Stimulated activated CD8-positive, alpha-beta memory T cell treated with anti-CD3 and anti-CD28 coated beads, Interleukin-15, amount 100 ng/mL, for 4 hours (primary cell): Measurements from ENCODE around the gene FSIP2.

Experiments used
- DNase-seq, 2 donors: peaks; one replicate each; pipeline ENCODE4 v3.0.0-alpha.2; 2020; ENCODE audit warnings: low read depth in 2 of 2

Gene FSIP2

GRCh38 chr2:185738679-185739472, at the start of gene FSIP2:
FSIP2 (plus strand) TSS chr2:185738804; CDS start chr2:185738895, 91 bp downstream.
- DNase-seq, result no peak

GRCh38 chr2:185689906-185690539, 48.6 kb upstream of the FSIP2 start:
- DNase-seq, result no peak

- DNase-seq, result no peak
These were observed 42.8 kb upstream of the FSIP2 start for GRCh38 chr2:185695711-185696235.

GRCh38 chr2:185700883-185701282, 37.7 kb upstream of the FSIP2 start:
- no peak for DNase-seq

DNA sequence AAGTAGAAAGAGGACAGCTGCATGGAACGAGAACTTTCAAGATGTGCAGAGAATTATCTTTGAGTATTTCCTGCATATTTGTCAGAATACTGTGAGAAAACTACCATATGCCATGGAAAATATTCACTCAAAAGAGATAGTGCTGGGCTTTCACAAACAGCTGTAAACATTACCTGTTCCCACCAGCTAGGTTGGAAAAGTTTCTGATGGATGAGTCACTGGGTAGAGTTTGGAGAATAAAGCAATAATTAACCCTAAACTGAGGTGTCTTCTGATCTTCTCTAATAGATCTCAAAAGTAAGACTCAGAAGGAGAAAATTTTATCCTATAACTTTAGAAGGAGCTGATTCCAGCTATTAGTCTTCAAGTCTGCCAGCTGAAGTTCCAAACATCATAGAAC, 3.9 kb upstream of the FSIP2 start:
- no peak for DNase-seq

- DNase-seq, result no peak
These were observed 2.4 kb upstream of the FSIP2 start for GRCh38 chr2:185736210-185736609.

GRCh38 chr2:185745864-185746859, 7.6 kb downstream of the FSIP2 start:
- DNase-seq, result no peak

DNA sequence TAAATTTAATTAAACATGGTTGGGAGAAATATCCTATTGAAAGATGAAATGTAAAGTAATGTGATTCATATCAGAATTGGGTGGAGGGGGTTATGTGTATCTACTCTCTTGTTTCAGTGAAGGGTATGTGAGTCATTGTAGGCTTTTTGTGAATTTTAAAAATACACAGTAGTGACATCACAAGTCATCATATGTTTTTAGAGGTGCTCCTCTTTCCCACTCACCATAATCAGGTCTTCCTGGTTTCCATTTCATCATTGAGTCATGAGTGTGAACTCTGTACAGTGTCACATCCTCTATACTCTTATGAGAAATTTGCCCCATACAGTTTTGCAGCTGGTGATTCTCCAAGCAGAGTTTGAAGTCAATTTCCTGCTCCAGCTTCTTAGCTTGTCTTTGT, 18.8 kb downstream of the FSIP2 start:
- no peak for DNase-seq

DNA sequence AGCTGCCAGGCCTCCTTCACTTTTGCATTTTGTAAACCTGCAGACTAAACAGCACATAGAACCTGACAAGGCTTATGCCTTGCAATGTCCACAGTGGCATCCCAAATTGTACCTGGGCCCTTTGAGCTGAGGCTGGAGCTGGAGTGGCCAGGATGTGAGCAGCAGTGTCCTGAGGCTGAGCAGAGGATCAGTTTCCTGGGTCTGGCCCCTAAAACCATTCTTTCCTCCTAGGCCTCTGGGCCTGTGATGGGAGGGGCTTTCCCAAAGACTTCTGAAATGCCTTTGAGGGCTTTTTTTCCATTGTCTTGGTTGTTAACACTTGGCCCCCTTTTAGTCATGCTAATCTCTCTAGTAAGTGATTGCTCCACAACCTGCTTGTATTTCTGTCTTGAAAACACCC, 32.8 kb downstream of the FSIP2 start:
- no peak for DNase-seq

DNA sequence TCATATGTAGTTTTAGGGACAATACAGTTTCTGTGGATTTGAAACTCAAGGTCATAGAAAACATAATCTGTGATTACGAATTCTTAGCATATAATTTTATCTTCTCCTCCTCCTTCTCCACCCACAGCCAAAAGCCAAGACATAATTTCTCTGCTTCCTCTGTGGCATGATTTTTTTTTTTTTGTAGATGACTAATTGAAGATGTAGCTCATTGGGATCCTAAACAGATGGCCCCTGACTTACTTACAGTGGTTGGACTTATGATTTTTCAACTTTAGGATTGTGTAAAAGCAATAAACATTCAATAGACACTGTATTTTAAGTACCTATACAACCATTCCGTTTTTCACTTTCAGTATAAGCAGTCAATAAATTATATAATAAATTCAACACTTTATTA, 42.3 kb downstream of the FSIP2 start:
- no peak for DNase-seq

DNA sequence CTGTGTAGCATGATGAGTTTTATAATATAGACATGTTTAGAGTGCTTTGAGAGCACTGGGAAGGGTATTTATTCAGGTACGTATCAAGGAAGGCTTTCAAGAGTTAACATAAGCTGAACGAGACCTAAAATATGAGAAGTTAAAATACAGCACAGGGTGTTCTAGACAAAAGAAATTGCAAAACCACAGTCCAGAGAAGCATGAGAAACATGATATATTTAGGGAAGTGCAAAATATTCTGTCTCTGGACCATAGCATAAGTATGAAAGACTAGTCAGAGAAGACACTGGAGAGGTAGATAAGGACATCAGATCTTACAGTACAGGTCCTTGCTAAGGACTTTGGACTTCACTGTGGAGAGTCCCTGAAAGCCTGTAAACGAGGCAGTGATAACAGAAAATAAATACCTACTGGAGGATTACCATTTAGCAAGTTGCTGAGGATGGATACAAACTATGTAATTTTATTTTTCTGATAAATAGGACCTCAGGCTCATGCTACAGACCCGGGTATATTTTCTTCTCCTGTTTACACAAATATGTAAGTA, 43.7 kb downstream of the FSIP2 start:
- DNase-seq, result no peak

GRCh38 chr2:185785156-185785555, 46.6 kb downstream of the FSIP2 start:
- no peak for DNase-seq

DNA sequence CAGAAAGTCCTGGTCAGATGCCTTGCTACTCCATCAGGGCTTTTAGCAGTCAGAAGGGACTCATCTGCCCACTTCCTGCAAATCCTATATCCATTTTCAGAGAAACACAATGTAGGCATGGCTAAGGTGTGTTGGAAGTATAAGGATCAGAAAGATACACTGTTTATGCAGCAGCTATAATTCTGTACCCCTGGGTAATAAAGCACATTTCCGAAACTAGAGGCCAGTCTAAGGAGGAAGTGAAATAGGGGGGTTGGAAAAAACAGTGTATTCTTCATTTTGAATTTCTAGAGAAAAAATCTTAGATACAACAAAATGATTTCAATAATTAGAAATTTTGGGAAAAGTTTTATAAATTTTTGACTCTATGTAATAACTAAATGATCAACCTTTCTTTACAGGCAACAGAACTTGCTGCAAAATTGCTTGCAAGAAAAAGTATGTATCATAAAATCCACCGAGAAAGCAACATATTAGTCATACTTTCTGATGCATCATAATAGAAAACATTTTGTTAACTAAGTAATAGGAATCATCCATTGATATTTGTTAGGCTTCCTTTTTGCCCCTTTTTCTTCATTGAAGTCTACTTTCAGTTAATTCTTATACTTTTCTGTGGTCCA, 47.4 kb downstream of the FSIP2 start:
- DNase-seq, result no peak

DNA sequence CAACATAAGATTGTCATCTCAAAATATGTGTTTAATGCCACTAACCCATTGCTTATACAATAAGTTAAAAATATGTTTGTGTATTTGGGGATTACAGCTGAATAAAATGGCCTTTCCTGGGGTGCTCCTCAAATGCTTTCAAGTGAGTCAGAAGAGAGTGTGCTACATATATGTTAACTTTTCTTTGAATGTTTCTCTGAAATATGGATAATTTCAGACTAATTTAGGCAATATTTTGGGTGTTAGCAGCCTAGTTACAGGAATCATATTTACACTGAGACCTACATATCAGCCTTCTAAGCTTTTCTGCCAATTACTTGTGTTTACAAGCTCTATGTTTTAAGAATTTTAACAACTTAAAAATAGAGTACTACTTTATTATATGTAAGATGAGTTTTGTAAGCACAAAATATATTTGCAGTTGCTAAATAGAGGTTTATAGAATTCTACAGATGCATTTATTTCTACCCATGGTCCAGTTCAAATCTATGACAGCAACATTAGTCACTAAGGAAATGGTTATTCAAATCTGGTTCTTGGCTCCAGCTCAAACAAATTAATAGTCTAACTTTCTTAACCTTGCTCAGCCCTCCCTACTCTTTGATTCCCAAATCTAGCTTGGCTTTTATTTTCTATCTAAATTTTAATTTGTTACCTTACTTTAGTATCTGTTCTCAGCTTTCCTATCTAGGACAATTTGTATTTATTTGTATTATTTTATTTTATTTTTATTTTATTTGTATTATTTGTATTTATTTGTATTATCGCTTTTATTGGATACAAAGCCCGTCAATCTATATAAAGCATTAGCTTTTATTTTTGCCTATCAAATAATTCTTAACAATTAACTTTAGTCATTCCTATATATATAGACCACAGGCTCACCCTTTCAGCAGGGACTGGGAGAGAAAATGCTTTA, 48.9 kb downstream of the FSIP2 start:
- no peak for DNase-seq

DNA sequence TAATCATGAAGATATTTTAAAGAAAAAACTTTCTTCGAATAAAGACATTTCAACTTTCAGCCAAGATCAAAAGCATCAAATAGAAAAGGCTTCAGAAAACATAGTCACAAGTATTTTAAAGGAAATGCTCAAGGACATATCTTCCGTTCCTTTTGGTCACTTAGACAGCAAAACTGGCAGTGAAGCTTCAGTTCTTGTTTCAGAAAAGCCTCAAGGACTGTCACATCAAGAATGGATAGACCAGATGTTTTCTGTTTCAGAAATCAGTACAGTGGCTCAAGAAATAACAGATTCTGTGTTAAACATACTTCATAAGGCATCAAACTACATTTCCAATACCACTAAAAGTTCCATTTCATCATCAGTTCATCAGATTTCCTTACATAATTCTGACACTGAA, 51.8 kb downstream of the FSIP2 start:
- no peak for DNase-seq

GRCh38 chr2:185793532-185794345, 55.1 kb downstream of the FSIP2 start:
- no peak for DNase-seq

DNA sequence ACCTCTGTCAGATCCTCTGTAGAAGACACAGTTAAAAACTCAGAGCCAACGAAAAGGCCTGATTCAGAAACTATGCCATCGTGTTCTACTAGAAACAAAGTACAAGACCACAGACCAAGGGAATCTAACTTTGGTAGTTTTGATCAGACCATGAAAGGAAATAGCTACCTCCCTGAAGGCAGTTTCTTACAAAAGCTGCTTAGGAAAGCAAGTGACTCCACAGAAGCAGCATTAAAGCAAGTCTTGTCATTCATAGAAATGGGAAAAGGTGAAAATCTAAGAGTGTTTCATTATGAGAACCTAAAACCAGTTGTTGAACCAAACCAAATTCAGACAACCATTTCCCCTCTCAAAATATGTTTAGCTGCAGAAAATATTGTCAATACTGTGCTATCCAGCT, 58.2 kb downstream of the FSIP2 start:
- no peak for DNase-seq

DNA sequence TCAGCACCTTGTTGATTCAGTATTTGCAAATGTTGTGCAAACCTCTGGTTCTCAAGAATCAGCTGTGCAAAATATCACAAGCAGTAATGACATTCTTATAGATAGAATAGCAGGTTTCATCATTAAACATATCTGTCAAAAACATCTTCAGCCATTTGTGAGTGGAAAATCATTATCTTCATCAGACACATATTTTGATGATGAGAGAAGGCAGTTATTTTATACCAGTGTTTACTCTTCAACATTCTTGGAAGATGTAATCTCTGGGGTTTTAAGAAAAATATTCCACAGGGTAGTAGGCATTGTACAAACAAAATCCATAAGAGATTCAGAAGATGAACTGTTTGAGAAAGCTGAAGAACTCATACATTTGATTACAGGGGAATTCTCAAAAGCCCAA, 64.3 kb downstream of the FSIP2 start:
- DNase-seq, result no peak

- DNase-seq, result no peak
These were observed 68.2 kb downstream of the FSIP2 start for GRCh38 chr2:185806783-185807182.
